K562 (cell line): ENCODE results near the gene QARS1. TPM values are rescaled to one million over a fixed set of nuclear protein-coding genes. Genes with fewer than 3 reads are reported as not detected.

Source experiments
- CEBPZ ChIP-seq: fragments of 150-350 bp; IDR thresholded peaks from 2 replicates; pipeline ENCODE4 v1.6.1; 2014; ENCODE audit warnings: low read depth, mild to moderate bottlenecking, low read length, borderline replicate concordance
- E2F6 ChIP-seq, 2 experiments: IDR thresholded peaks; 2 replicates each; pipeline ENCODE4 v1.6.1; 2011; ENCODE audit warnings: borderline replicate concordance in 1 of 2, control low read depth in 1 of 2, low read depth in 1 of 2, low read length in 1 of 2, mild to moderate bottlenecking in 1 of 2, mixed read lengths in 1 of 2, moderate library complexity in 1 of 2; ENCODE audit not compliant: insufficient read depth in 1 of 2, insufficient read length in 1 of 2, poor library complexity in 1 of 2, severe bottlenecking in 1 of 2; ENCODE audit errors: extremely low read depth in 1 of 2
- EP400 ChIP-seq: fragments of 450-650 bp; IDR thresholded peaks from 2 replicates; pipeline ENCODE4 v1.6.1; 2017; ENCODE audit warnings: antibody characterized with exemption, mild to moderate bottlenecking, moderate library complexity
- ESRRA ChIP-seq: fragments of 450-650 bp; IDR thresholded peaks from 2 replicates; pipeline ENCODE4 v1.6.1; 2014; ENCODE audit warnings: low read depth, mild to moderate bottlenecking, moderate library complexity, borderline replicate concordance
- HCFC1 ChIP-seq: IDR thresholded peaks from 2 replicates; pipeline ENCODE4 v1.6.1; 2012; ENCODE audit warnings: low read depth, low read length, improper control_type of control experiment
- HMBOX1 ChIP-seq: sonication (generic); IDR thresholded peaks from 2 replicates; pipeline ENCODE4 v1.6.1; 2016
- HNRNPK ChIP-seq: fragments of 200-400 bp; formaldehyde crosslinking; IDR thresholded peaks from one replicate; pipeline ENCODE4 v1.6.1; 2018; ENCODE audit warnings: mild to moderate bottlenecking, low read depth, low read length; ENCODE audit not compliant: poor library complexity, severe bottlenecking
- MYC ChIP-seq, 2 experiments: fragments of 250-450 bp in 1 of 2; sonication (Bioruptor Pico) in 1 of 2; IDR thresholded peaks; 2 replicates each; pipeline versions ENCODE4 v1.5.1 to v1.6.1; 2012 to 2021; ENCODE audit warnings: low read depth in 2 of 2, borderline replicate concordance in 1 of 2, improper control_type of control experiment in 1 of 2, low read length in 1 of 2, mild to moderate bottlenecking in 1 of 2, moderate library complexity in 1 of 2
- NBN ChIP-seq: fragments of 450-650 bp; IDR thresholded peaks from 2 replicates; pipeline ENCODE4 v1.6.1; 2016; ENCODE audit warnings: low read depth, mild to moderate bottlenecking
- POLR2B ChIP-seq: fragments of 450-650 bp; IDR thresholded peaks from 2 replicates; pipeline ENCODE4 v1.6.1; 2018; ENCODE audit warnings: low read depth; ENCODE audit not compliant: partially characterized antibody
- PRDM10 ChIP-seq: fragments of 450-650 bp; IDR thresholded peaks from 2 replicates; pipeline ENCODE4 v1.6.1; 2018; ENCODE audit not compliant: partially characterized antibody
- PREB ChIP-seq: sonication (generic); formaldehyde crosslinking; IDR thresholded peaks from 2 replicates; pipeline ENCODE4 v1.8.1; 2023; ENCODE audit warnings: mild to moderate bottlenecking, missing genetic modification reagents
- SIN3A ChIP-seq, 2 experiments: fragments of 150-350 bp in 1 of 2; IDR thresholded peaks; 2 replicates each; pipeline ENCODE4 v1.6.1; 2011 to 2016; ENCODE audit warnings: borderline replicate concordance in 2 of 2, low read depth in 2 of 2, low read length in 2 of 2, mild to moderate bottlenecking in 2 of 2, moderate library complexity in 2 of 2; ENCODE audit not compliant: control insufficient read depth in 1 of 2
- polyA plus RNA-seq, 8 experiments: library from polyadenylated mRNA; depleted of rRNA in 4 of 8; stranded (reverse) in 5 of 8; unstranded in 3 of 8; fragments of >200 nt; fragmentation: Nextera tagmentation in 2 of 8; fragmentation: Illumina TruSeq in 1 of 8; extraction: Ambion mirVana in 2 of 8; extraction: Trizol in 1 of 8; gene quantifications; 2 replicates each; pipeline versions ENCODE4 v1.2.1 to v1.2.3, GENCODE V29; 2011 to 2014; ENCODE audit warnings: inconsistent platforms in 1 of 8, missing spikeins in 1 of 8
- total RNA-seq, 7 experiments: library from RNA; depleted of rRNA in 6 of 7; stranded (reverse); fragments of >200 nt in 6 of 7; fragmentation: Illumina TruSeq in 2 of 7; extraction: Trizol in 2 of 7; gene quantifications; 2 replicates each; pipeline versions ENCODE4 v1.2.1 to v1.2.3, GENCODE V29; 2011 to 2021; ENCODE audit warnings: low replicate concordance in 1 of 7

The QARS1 gene
- total and polyA plus RNA-seq, 9 of the 15 experiments (the other 6 are each of a cell fraction or from before 2014, with no cell fraction given) = 148 to 310 (median 273) TPM

- TF ChIP-seq PRDM10 (peak; percentile 45), PREB (CRISPR knock-in tag) (no peak), EP400 (peak; percentile 92), NBN (no peak), MYC (IDR thresholded peaks at IDR 0.05; ENCODE audit: low read depth, low read length) (peak; percentile 53; the same call in 1 of the 2 replicates), MYC (CRISPR knock-in tag; IDR thresholded peaks at IDR 0.05; ENCODE audit: borderline replicate concordance, low read depth) (no peak), HCFC1 (0 out of 2 replicates have a peak, but pooled peaks have one; percentile 26), HMBOX1 (no peak), HNRNPK (no peak), ESRRA (peak; percentile 77), POLR2B (peak; percentile 67), E2F6 (IDR thresholded peaks at IDR 0.05; ENCODE audit: borderline replicate concordance in 1 of 2, extremely low read depth in 1 of 2, insufficient read depth in 1 of 2, insufficient read length in 1 of 2, low read depth in 1 of 2, low read length in 1 of 2, poor library complexity in 1 of 2, severe bottlenecking in 1 of 2) (peak; percentile 27 to 67), CEBPZ (no peak), SIN3A (IDR thresholded peaks at IDR 0.05; ENCODE audit: borderline replicate concordance in 2 of 2, control insufficient read depth in 1 of 2, low read depth in 2 of 2, low read length in 2 of 2) (peak; percentile 43 to 47; a peak in 1 of 4 replicates)
Observed at GRCh38 chr3:49104427-49105291, at the start of gene QARS1 (continued).
